Loucy (cell line): ENCODE measurements around the gene TGIF2.

Experiments used
- H2AFZ ChIP-seq: fragments of 200-600 bp; sonication (generic); 2 replicates; pipeline ENCODE4 v1.6.0; 2016; ENCODE audit warnings: antibody characterized with exemption, mild to moderate bottlenecking, low read length, moderate library complexity
- H3F3A ChIP-seq: fragments of 200-600 bp; 2 replicates; pipeline ENCODE4 v1.6.0; 2016; ENCODE audit warnings: antibody characterized with exemption, low read depth, mild to moderate bottlenecking
- H3K27me3 ChIP-seq: fragments of 200-600 bp; sonication (generic); 2 replicates; pipeline ENCODE4 v1.6.1; 2014; ENCODE audit warnings: low read length, mild to moderate bottlenecking; ENCODE audit not compliant: insufficient read depth, poor library complexity, severe bottlenecking
- H3K36me3 ChIP-seq: fragments of 200-600 bp; sonication (generic); 2 replicates; pipeline ENCODE4 v1.6.1; 2016; ENCODE audit warnings: low read length; ENCODE audit not compliant: insufficient read depth
- H3K4me1 ChIP-seq: fragments of 200-600 bp; sonication (generic); 2 replicates; pipeline ENCODE4 v1.5.1; 2014; ENCODE audit warnings: low read length, mild to moderate bottlenecking; ENCODE audit not compliant: insufficient read depth, poor library complexity, severe bottlenecking
- H3K4me2 ChIP-seq: fragments of 200-600 bp; sonication (generic); 2 replicates; pipeline ENCODE4 v1.6.0; 2014; ENCODE audit warnings: antibody characterized with exemption, low read length, low read depth, mild to moderate bottlenecking; ENCODE audit not compliant: poor library complexity, severe bottlenecking
- H3K4me3 ChIP-seq: fragments of 200-600 bp; sonication (generic); 2 replicates; pipeline ENCODE4 v1.5.1; 2014; ENCODE audit warnings: low read length, mild to moderate bottlenecking, mixed read lengths; ENCODE audit not compliant: poor library complexity, severe bottlenecking
- H3K79me2 ChIP-seq: fragments of 200-600 bp; sonication (generic); 2 replicates; pipeline ENCODE4 v1.6.1; 2014; ENCODE audit warnings: low read length; ENCODE audit not compliant: insufficient read depth
- H3K9ac ChIP-seq: fragments of 200-600 bp; sonication (generic); 2 replicates; pipeline ENCODE4 v1.6.0; 2014; ENCODE audit warnings: mild to moderate bottlenecking, low read depth, low read length, moderate library complexity; ENCODE audit not compliant: poor library complexity, severe bottlenecking
- H3K9me2 ChIP-seq: fragments of 200-600 bp; sonication (generic); replicated peaks from 2 replicates; pipeline ENCODE4 v1.6.1; 2016; ENCODE audit warnings: low read depth, low read length, mixed read lengths
- H3K9me3 ChIP-seq: fragments of 200-600 bp; sonication (generic); 2 replicates; pipeline ENCODE4 v1.6.1; 2014; ENCODE audit warnings: mild to moderate bottlenecking, antibody characterized with exemption, low read length, low read depth; ENCODE audit not compliant: insufficient read depth
- H4K20me1 ChIP-seq: fragments of 200-600 bp; sonication (generic); 2 replicates; pipeline ENCODE4 v1.6.0; 2014; ENCODE audit warnings: antibody characterized with exemption, low read length, mild to moderate bottlenecking; ENCODE audit not compliant: insufficient read depth, poor library complexity, severe bottlenecking
- CTCF ChIP-seq: fragments of 200-600 bp; sonication (generic); conservative IDR thresholded peaks from 2 replicates; pipeline ENCODE4 v1.5.1; 2014; ENCODE audit warnings: mild to moderate bottlenecking, antibody characterized with exemption, low read length
- EZH2phosphoT487 ChIP-seq: fragments of 200-600 bp; IDR thresholded peaks from 2 replicates; pipeline ENCODE4 v1.6.1; 2018; ENCODE audit warnings: antibody characterized with exemption, mild to moderate bottlenecking, moderate library complexity, borderline replicate concordance

TGIF2 gene

DNA sequence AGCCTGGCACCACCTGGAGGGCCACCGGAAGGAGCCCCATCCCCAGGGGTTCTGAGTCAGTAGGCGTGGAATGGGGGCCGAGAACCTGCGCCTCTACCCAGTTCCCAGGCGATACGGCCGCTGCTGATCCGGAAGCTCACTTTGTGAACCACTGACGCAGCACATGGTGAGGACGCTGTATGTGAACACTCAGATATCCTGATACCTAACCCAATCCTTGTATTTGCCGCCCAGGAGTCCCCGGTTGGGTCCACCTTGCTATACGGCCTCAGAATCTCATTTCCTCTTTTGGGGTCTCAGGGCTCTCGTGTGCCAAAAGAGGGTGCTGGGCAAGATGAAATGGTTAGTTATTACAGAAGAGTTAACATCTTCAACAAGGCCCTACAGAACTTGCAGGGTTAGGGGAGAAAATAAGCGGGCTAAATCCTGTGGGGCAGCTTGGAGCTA, 31.6 kb downstream of the TGIF2 start:
- Histone ChIP-seq H3K9ac (peak overlapping the region; percentile 82), H3K4me3 (peak overlapping the region; percentile 93), H3K4me2 (peak overlapping the region; percentile 89), H3K79me2 (peaks cover 34% of the 10 kb centered on the region), H2AFZ (peak overlapping the region; percentile 87), H3F3A (no peaks in the 10 kb centered on the region), H3K36me3 (peaks cover 18% of the 10 kb centered on the region), H3K4me1 (peaks cover 23% of the 10 kb centered on the region), H3K9me2 (no peaks in the 10 kb centered on the region), H3K9me3 (no peaks in the 10 kb centered on the region), H3K27me3 (no peaks in the 10 kb centered on the region), H4K20me1 (peaks cover 24% of the 10 kb centered on the region)
- TF ChIP-seq CTCF (no peak), EZH2phosphoT487 (no peak)

DNA sequence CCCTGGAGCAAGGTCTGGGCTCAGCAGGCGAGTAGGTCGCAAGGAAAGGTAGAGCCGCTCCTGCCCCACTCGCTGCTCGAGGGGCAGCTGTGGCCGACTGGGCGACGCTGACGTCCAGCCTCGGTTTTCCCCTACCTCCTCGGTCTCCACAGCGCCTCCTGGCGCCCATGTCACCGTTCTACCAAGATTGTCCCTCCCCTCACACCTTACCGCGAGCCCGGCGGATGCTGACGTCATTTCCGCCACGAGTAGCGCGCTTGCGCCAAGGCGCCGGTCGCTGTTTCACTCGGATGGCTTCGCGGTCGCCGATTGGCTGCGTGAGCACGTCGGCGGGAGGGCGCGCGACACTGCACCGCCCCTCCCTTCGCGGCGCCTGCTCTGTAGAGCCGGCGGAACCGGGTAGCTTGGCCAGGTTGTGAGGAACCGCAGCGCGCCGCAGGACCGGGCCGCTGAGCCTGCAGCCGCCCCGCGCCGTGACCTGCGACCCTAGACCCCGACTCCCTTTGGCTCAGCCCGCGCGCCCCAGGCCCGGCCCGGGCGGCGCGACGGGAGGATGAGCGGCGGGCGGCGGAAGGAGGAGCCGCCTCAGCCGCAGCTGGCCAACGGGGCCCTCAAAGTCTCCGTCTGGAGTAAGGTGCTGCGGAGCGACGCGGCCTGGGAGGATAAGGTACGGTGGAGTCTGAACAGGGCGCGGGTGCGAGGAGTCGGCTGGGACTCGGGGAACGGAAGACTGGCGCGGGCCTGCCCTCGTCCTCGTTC, 32.2 kb downstream of the TGIF2 start, which contains the start of gene RAB5IF:
Gene RAB5IF, plus strand, starts transcription at position 381 of the 759 bp plus-strand sequence. Its CDS starts 173 bp downstream, at position 554.
- H3K79me2 ChIP-seq = peaks cover 34% of the 10 kb centered on the region
- TF ChIP-seq EZH2phosphoT487 (no peak), CTCF (peak; percentile 77)
- H3K27me3 ChIP-seq = no peaks in the 10 kb centered on the region
- H3K9ac ChIP-seq = peak within 1 kb of the TSS; percentile 91
- H3K36me3 ChIP-seq = peaks cover 19% of the 10 kb centered on the region
- no peaks in the 10 kb centered on the region for H3K9me3 ChIP-seq
- peaks cover 20% of the 10 kb centered on the region for H3K4me1 ChIP-seq
- peaks cover 24% of the 10 kb centered on the region for H4K20me1 ChIP-seq
- H3K9me2 ChIP-seq = no peaks in the 10 kb centered on the region
- peak within 1 kb of the TSS; percentile 89 for H3K4me2 ChIP-seq
- no peaks in the 10 kb centered on the region for H3F3A ChIP-seq
- peak within 1 kb of the TSS; percentile 93 for H3K4me3 ChIP-seq
- H2AFZ ChIP-seq = peak within 1 kb of the TSS; percentile 87

GRCh38 chr20:36606158-36607066, 33.0 kb downstream of the TGIF2 start:
- Histone ChIP-seq H3K27me3 (no peaks in the 10 kb centered on the region), H3K79me2 (peaks cover 34% of the 10 kb centered on the region), H3K36me3 (peaks cover 26% of the 10 kb centered on the region), H3F3A (no peaks in the 10 kb centered on the region), H3K9ac (peak overlapping the region; percentile 91), H3K9me3 (no peaks in the 10 kb centered on the region), H3K9me2 (no peaks in the 10 kb centered on the region), H2AFZ (peak overlapping the region; percentile 63; the same call in 1 of the 2 replicates), H3K4me3 (peak overlapping the region; percentile 93), H3K4me2 (peak overlapping the region; percentile 85), H3K4me1 (peaks cover 20% of the 10 kb centered on the region), H4K20me1 (peaks cover 24% of the 10 kb centered on the region)
- no peak for TF ChIP-seq CTCF
- no peak for TF ChIP-seq EZH2phosphoT487
